ENCODE measurements around the gene TLR3.

Gene TLR3

GRCh38 chr4:186058253-186058979 is 10.5 kb upstream of the TLR3 start:
- no peak for TF ChIP-seq CTCF (conservative IDR thresholded peaks at IDR 0.05)
- H3K27ac ChIP-seq = no peak overlapping the region

GRCh38 chr4:186058980-186059316 is 10.0 kb upstream of the TLR3 start:
- H3K27ac ChIP-seq = no peak overlapping the region
- TF ChIP-seq CTCF (conservative IDR thresholded peaks at IDR 0.05) = no peak

DNA sequence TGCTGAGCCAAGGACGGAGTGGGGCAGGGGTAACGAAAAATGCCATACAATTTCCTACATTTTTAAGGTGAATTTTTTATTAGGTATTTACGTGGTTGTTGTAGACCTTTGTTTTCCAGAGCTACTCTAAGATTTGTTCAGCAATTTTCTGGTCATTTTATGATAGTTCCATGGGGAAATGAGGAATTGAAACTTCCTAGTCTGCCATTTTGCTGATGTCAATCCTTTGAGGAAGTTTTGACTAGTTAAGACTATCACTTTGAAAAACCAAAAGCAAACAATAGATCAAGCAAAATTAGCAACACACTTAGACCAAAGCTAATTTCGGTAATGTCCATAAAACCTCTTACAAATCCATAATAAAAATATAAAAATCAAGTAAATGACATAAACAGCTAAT is 7.0 kb upstream of the TLR3 start:
- H3K27ac ChIP-seq = no peak overlapping the region
- no peak for TF ChIP-seq CTCF (conservative IDR thresholded peaks at IDR 0.05)

GRCh38 chr4:186067757-186068385 is 1.1 kb upstream of the TLR3 start:
- TF ChIP-seq CTCF (conservative IDR thresholded peaks at IDR 0.05) = peak; percentile 88
- H3K27ac ChIP-seq = peak overlapping the region; percentile 67

DNA sequence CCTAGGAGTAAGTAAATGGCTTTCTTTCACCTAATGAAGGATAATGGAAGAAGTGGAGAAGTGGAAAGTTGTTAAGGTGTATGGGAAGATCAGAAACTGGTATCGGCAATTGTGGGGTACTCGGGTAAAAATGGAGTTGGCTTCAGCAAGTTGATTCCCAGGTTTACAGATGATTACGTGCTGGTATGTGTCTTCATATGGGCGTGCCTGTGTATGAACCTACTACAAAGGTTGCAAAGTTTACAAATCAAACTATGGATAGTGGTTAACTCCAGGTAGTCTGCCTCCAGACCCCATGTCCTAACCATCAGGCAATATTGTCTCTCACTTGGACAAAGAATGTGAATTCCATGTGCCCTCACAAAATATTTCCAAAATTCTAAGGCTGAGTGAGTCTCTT is 773 bp downstream of the TLR3 start:
- peak overlapping the region; percentile 67 for H3K27ac ChIP-seq
- no peak for TF ChIP-seq CTCF (conservative IDR thresholded peaks at IDR 0.05)

- no peak overlapping the region for H3K27ac ChIP-seq
- no peak for TF ChIP-seq CTCF (conservative IDR thresholded peaks at IDR 0.05)
Measured at GRCh38 chr4:186072516-186072915, 3.6 kb downstream of the TLR3 start.

GRCh38 chr4:186074189-186074588 is 5.2 kb downstream of the TLR3 start:
- no peak for TF ChIP-seq CTCF (conservative IDR thresholded peaks at IDR 0.05)
- no peak overlapping the region for H3K27ac ChIP-seq
